GM12865 (cell line): Measurements from ENCODE around the gene ATP2A1.

Experiments used
- DNase-seq: peaks from one replicate; pipeline ENCODE4 v3.0.0; 2010; ENCODE audit warnings: low read depth
- H3K4me3 ChIP-seq: 2 replicates; pipeline ENCODE4 v1.5.1; 2011; ENCODE audit warnings: mild to moderate bottlenecking, low read depth, low read length, control low read depth
- TF ChIP-seq, protein P1 (sequence below): IDR thresholded peaks from 2 replicates; pipeline ENCODE4 v1.5.1; 2011; ENCODE audit warnings: low read length, control low read depth, low read depth, inconsistent platforms; ENCODE audit not compliant: insufficient read depth; ENCODE audit errors: missing control alignments

ATP2A1 gene

DNA sequence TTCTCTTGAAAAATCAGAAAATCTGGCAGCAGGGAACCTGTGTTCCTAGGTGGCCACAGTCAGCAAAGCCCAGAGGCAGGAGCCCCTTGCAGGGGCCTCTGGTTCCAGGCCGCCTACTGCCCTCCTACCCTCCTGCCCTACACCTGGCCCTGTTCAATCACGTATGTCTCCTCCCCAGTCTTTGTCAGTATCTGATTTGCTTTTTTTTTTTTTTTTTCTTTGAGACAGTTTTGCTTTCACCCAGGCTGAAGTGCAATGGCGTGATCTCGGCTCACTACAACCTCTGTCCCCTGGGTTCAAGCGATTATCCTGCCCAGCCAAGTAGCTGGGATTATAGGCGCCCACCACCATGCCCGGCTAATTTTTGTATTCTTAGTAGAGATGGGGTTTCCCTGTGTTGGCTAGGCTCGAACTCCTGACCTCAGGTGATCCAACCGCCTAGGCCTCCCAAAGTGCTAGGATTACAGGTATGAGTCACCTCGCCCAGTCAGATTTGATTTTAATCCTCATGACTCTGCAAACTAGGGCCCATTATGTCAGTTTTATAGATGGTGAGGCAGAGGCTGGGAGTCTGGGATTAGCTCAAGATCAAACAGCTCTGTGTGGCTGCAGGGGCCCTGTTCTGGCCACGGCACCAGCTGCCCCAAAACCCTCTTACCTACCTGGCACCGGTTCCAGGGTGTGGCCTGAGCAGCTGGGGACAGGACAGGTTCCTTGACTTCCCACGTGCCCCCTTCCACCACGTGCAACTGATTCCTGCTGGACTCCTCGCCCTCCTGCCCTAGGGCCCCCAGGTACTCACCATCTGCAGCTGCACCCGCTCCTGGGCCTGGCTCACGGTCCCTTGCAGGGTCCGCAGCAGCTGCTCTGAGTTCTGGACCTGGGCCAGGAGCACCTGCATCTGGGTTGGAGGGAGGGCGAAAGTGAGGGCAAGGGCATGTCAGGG, 32.1 kb downstream of the ATP2A1 start:
- no peak for DNase-seq
- H3K4me3 ChIP-seq: no peak overlapping the region
- TF ChIP-seq, protein P1, sequence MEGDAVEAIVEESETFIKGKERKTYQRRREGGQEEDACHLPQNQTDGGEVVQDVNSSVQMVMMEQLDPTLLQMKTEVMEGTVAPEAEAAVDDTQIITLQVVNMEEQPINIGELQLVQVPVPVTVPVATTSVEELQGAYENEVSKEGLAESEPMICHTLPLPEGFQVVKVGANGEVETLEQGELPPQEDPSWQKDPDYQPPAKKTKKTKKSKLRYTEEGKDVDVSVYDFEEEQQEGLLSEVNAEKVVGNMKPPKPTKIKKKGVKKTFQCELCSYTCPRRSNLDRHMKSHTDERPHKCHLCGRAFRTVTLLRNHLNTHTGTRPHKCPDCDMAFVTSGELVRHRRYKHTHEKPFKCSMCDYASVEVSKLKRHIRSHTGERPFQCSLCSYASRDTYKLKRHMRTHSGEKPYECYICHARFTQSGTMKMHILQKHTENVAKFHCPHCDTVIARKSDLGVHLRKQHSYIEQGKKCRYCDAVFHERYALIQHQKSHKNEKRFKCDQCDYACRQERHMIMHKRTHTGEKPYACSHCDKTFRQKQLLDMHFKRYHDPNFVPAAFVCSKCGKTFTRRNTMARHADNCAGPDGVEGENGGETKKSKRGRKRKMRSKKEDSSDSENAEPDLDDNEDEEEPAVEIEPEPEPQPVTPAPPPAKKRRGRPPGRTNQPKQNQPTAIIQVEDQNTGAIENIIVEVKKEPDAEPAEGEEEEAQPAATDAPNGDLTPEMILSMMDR: no peak

GRCh38 chr16:28912558-28912957, 34.3 kb downstream of the ATP2A1 start:
- TF ChIP-seq, protein P1: no peak
- H3K4me3 ChIP-seq: no peak overlapping the region
- DNase-seq: no peak

DNA sequence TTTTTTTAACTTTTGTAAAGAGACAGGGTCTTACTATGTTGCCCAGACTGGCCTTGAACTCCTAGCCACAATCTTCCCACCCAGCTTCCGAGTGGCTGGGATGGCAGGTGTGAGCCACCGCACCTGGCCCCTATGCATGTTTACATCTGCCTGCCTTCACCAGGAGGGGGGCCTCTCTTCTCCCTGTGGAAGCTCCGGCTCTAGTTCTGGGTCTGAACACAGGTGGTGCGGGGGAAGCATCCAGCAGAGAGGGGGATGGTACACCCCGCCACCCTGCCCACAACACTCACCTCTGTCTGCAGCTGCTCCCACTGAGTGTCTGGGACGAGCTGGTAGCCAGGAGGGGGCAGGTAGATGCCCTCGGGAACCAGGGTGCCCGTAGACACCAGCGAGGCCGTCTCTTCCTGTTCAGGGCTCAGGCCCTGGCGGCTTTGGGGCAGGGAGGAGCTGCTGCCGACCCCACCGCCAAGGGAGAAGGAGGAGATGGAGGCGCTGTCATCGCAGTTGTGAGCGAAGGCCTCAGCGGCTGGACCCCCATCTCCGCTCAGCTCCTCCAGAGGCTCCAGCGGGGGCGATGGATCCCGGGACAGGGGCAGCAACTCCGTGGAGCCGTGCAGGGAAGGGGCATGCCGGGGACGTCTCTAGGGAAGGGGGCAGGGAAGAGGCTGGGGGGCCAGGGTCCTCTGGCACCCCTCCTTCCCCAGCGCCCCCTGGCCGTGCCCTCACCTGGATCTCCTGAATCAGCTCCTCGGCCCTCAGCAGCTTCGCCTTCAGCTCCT, 35.8 kb downstream of the ATP2A1 start:
- no peak for DNase-seq
- TF ChIP-seq, protein P1: no peak

DNA sequence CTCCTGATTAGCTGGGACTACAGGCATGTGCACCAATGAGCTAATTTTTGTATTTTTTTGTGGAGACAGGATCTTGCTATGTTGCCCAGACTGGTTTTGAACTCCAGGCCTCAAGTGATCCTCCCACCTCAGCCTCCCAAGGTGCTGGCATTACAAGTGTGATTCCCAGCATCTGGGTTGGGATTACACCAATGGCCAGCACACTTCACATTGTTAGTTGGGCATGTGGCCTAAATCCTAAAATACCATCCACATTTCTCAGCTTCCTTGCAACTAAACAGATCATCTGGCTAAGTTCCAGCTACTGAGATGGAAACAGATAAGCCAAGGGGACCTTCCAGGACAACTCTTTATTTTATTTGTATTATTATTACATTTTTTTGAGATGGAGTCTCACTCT, 36.9 kb downstream of the ATP2A1 start:
- TF ChIP-seq, protein P1: no peak
- DNase-seq: no peak
- no peak overlapping the region for H3K4me3 ChIP-seq

More for the DNA sequence above, 35.8 kb downstream of the ATP2A1 start:
- H3K4me3 ChIP-seq: no peak overlapping the region

- no peak overlapping the region for H3K4me3 ChIP-seq
- TF ChIP-seq, protein P1: no peak
- DNase-seq: no peak
Measured at GRCh38 chr16:28917095-28917494, 38.8 kb downstream of the ATP2A1 start.

DNA sequence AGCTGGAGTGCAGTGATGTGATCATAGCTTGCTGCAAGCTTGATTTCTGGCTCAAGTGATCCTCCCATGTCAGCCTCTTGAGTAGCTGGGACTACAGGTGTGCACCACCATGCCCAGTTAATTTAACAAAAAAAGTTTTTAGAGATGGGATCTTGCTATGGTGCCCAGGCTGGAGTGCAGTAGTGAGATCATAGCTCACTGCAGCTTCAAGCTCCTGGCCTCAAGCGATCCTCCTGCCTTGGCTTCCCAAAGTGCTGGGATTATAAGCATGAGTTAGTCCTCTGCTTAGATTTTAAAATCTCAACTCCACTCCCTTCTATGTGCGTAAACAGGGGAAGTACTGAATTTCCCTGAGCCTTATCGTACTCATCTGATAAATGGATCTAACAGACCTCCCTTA, 40.4 kb downstream of the ATP2A1 start:
- no peak overlapping the region for H3K4me3 ChIP-seq
- DNase-seq: no peak
- TF ChIP-seq, protein P1: no peak

- H3K4me3 ChIP-seq: peak overlapping the region; percentile 44
- TF ChIP-seq, protein P1: no peak
- no peak for DNase-seq
Measured at GRCh38 chr16:28923231-28923587, 44.9 kb downstream of the ATP2A1 start.
